ENCODE measurements around the gene VSTM4. TPM values are rescaled to one million over a fixed set of nuclear protein-coding genes. Genes with fewer than 3 reads are reported as not detected.

VSTM4 gene
- total and polyA plus RNA-seq, 2 donors (not counting 1 experiment from before 2014, with no cell fraction given), result not detected

DNA sequence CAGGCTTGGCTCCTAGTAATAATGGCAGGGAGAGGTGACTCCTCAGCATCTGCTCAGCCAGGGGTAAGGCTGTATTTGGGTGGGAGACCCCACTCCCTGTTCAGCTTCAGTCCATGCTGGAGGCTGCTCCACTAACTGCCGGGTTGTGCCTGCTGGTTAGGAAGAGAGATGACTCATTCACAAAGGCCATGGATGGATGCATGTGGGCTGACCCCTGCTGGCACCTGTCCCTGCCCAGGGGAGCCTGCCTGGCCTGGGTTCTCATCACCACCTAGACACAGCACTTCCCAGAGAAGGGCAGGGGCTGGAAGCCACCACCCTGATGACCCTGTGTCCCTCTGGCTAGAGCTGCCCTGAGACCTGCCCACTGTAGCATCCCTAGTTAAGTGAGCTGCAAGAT, 59.0 kb downstream of the VSTM4 start:
- POLR2A ChIA-PET, result no interaction called here
- intact Hi-C loops (cut with micrococcal nuclease), result no loop called here
- no peak for ATAC-seq (ENCODE audit: low read depth)
- Mint-ChIP-seq H3K4me3 (no peak overlapping the region), H3K27ac (no peak overlapping the region), H3K4me1 (no peaks in the 10 kb centered on the region), H3K27me3 (peaks cover 26% of the 10 kb centered on the region), H3K9me3 (ENCODE audit: insufficient read depth) (peaks cover 8% of the 10 kb centered on the region)
- Histone ChIP-seq H3K9ac (ENCODE audit: low read length) (no peak overlapping the region), H4K20me1 (ENCODE audit: control insufficient read depth, insufficient read depth, low read length, poor library complexity, severe bottlenecking) (no peaks in the 10 kb centered on the region), H2AFZ (ENCODE audit: insufficient read depth, low read depth, low read length, poor library complexity, severe bottlenecking) (no peak overlapping the region), H3K4me1 (ENCODE audit: control insufficient read depth in 2 of 2, insufficient read depth in 2 of 2, low read length in 2 of 2) (no peaks in the 10 kb centered on the region), H3K27ac (ENCODE audit: low read length in 2 of 2) (no peak overlapping the region), H3K4me2 (replicated peaks; ENCODE audit: low read depth, low read length, poor library complexity, severe bottlenecking) (no peak overlapping the region), H3K27me3 (replicated peaks in 1 of 4; ENCODE audit: control extremely low read depth in 1 of 4, control insufficient read depth in 3 of 4, insufficient read depth in 4 of 4, low read length in 3 of 4) (peaks cover 0 to 4% (median 0%) of the 10 kb centered on the region in 4 experiments), H3K4me3 (ENCODE audit: control extremely low read depth in 1 of 5, extremely low read depth in 1 of 5, insufficient read depth in 1 of 5, low read depth in 2 of 5, low read length in 4 of 5) (no peak overlapping the region), H3K36me3 (replicated peaks in 1 of 2; ENCODE audit: control extremely low read depth in 1 of 2, control insufficient read depth in 1 of 2, extremely low read depth in 1 of 2, insufficient read depth in 2 of 2, low read length in 1 of 2) (no peaks in the 10 kb centered on the region), H3K9me3 (ENCODE audit: control extremely low read depth in 1 of 3, control insufficient read depth in 2 of 3, insufficient read depth in 1 of 3, low read length in 2 of 3) (peaks cover 1 to 9% (median 4%) of the 10 kb centered on the region in 3 donors), H3K79me2 (ENCODE audit: control insufficient read depth, insufficient read depth, low read length) (no peaks in the 10 kb centered on the region)
- DNase-seq, result no peak
- CTCF ChIA-PET, result no interaction called here
- TF ChIP-seq EZH2 (IDR thresholded peaks at IDR 0.05; ENCODE audit: borderline replicate concordance, insufficient read depth, low read depth, low read length, poor library complexity, severe bottlenecking) (no peak), CTCF (IDR thresholded peaks at IDR 0.05) (no peak)
- WGBS (ENCODE audit: insufficient coverage), result no CpG with 5 or more reads among the region's 1 CpG

DNA sequence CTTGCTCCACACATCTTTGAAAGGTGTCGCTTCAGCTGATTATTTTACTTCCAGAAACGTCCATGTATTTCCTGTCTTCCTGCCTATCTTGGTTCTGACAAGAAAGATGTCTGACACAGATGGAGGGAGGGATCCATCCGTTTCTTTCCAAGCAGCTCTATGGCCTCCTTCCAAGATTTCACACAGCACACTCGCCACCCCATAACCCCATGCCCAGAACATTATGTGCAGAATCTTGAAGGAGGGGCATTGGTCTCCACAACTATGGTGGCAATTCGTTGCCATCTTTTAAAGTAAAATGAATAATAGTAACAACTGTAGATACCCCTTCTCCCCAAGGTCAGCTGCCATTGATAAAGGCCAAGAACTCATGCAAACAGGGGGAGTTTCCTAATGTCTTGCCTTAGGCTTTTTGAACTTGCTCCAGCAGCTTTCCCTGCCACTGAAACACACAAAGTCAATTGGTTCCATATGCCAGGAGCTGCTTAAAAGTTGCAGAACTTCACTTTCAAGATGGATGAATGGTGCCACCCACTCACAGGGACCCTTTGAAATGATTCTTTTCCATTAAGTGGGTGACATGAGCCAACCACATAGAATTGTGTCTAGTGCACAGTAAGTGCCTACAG, 60.0 kb downstream of the VSTM4 start:
- CTCF ChIA-PET, result interaction anchor here (1.5 kb wide), 1 partner anchor 9 kb away, joined by 3 read pairs; no protein-coding TSS in a partner anchor

More for the DNA sequence above, 60.0 kb downstream of the VSTM4 start:
- Histone ChIP-seq H3K9me3 (ENCODE audit: control extremely low read depth in 1 of 3, control insufficient read depth in 2 of 3, insufficient read depth in 1 of 3, low read length in 2 of 3) (peaks cover 1 to 6% (median 4%) of the 10 kb centered on the region in 3 donors), H3K9ac (ENCODE audit: low read length) (no peak overlapping the region), H3K4me1 (ENCODE audit: control insufficient read depth in 2 of 2, insufficient read depth in 2 of 2, low read length in 2 of 2) (no peaks in the 10 kb centered on the region), H3K36me3 (replicated peaks in 1 of 2; ENCODE audit: control extremely low read depth in 1 of 2, control insufficient read depth in 1 of 2, extremely low read depth in 1 of 2, insufficient read depth in 2 of 2, low read length in 1 of 2) (no peaks in the 10 kb centered on the region), H4K20me1 (ENCODE audit: control insufficient read depth, insufficient read depth, low read length, poor library complexity, severe bottlenecking) (no peaks in the 10 kb centered on the region), H3K4me2 (replicated peaks; ENCODE audit: low read depth, low read length, poor library complexity, severe bottlenecking) (no peak overlapping the region), H3K27ac (ENCODE audit: low read length in 2 of 2) (no peak overlapping the region), H2AFZ (ENCODE audit: insufficient read depth, low read depth, low read length, poor library complexity, severe bottlenecking) (no peak overlapping the region), H3K4me3 (ENCODE audit: control extremely low read depth in 1 of 5, extremely low read depth in 1 of 5, insufficient read depth in 1 of 5, low read depth in 2 of 5, low read length in 4 of 5) (no peak overlapping the region), H3K27me3 (replicated peaks in 1 of 4; ENCODE audit: control extremely low read depth in 1 of 4, control insufficient read depth in 3 of 4, insufficient read depth in 4 of 4, low read length in 3 of 4) (peaks cover 0 to 4% (median 0%) of the 10 kb centered on the region in 4 experiments), H3K79me2 (ENCODE audit: control insufficient read depth, insufficient read depth, low read length) (no peaks in the 10 kb centered on the region)
- DNase-seq (no peak), ATAC-seq (ENCODE audit: low read depth) (no peak)
- H3K4me1 Mint-ChIP-seq, result no peaks in the 10 kb centered on the region
- no peak overlapping the region for H3K27ac Mint-ChIP-seq
- POLR2A ChIA-PET, result no interaction called here
- no peak overlapping the region for H3K4me3 Mint-ChIP-seq
- intact Hi-C loops (cut with micrococcal nuclease), result no loop called here
- H3K27me3 Mint-ChIP-seq, result peaks cover 25% of the 10 kb centered on the region
- H3K9me3 Mint-ChIP-seq (ENCODE audit: insufficient read depth), result peaks cover 2% of the 10 kb centered on the region
- TF ChIP-seq CTCF (IDR thresholded peaks at IDR 0.05) (no peak), EZH2 (IDR thresholded peaks at IDR 0.05; ENCODE audit: borderline replicate concordance, insufficient read depth, low read depth, low read length, poor library complexity, severe bottlenecking) (no peak)
- no CpG with 5 or more reads among the region's 5 CpGs for WGBS (ENCODE audit: insufficient coverage)

All from B cell (primary cell).